CD1c-positive myeloid dendritic cell (primary cell): Measurements from ENCODE around the gene STIM1.
"Not testable (repeated sequence)": the region's sequence is repeated elsewhere in the genome, so short reads cannot be mapped to it uniquely, and the experiment has no call there.

ENCODE experiments used
- DNase-seq: peaks from one replicate; pipeline ENCODE4 v3.0.0-alpha.2; 2016; ENCODE audit errors: extremely low spot score

STIM1 gene

GRCh38 chr11:3885855-3886254 lies 30.4 kb downstream of the STIM1 start:
- DNase-seq: no peak

- no peak for DNase-seq
These were observed 31.5 kb downstream of the STIM1 start for GRCh38 chr11:3886985-3887384.

GRCh38 chr11:3888876-3889275 lies 33.4 kb downstream of the STIM1 start:
- no peak for DNase-seq

- no peak for DNase-seq
These were observed 34.5 kb downstream of the STIM1 start for GRCh38 chr11:3890014-3890413.

GRCh38 chr11:3890806-3891205 lies 35.3 kb downstream of the STIM1 start:
- no peak for DNase-seq

GRCh38 chr11:3891751-3892150 lies 36.3 kb downstream of the STIM1 start:
- no peak for DNase-seq

GRCh38 chr11:3892156-3892555 lies 36.7 kb downstream of the STIM1 start:
- DNase-seq: no peak

GRCh38 chr11:3893311-3893710 lies 37.8 kb downstream of the STIM1 start:
- DNase-seq: no peak

GRCh38 chr11:3894128-3894731 lies 38.8 kb downstream of the STIM1 start:
- DNase-seq: peak; percentile 72

GRCh38 chr11:3896644-3897043 lies 41.2 kb downstream of the STIM1 start:
- DNase-seq: peak; percentile 34

- not testable (repeated sequence) for DNase-seq
These were observed 44.8 kb downstream of the STIM1 start for GRCh38 chr11:3900230-3900629.

- no peak for DNase-seq
These were observed 46.0 kb downstream of the STIM1 start for GRCh38 chr11:3901249-3902025.

GRCh38 chr11:3902441-3902840 lies 47.0 kb downstream of the STIM1 start:
- no peak for DNase-seq

- peak; percentile 17 for DNase-seq
These were observed 47.9 kb downstream of the STIM1 start for GRCh38 chr11:3903207-3903896.

- no peak for DNase-seq
These were observed 48.8 kb downstream of the STIM1 start for GRCh38 chr11:3904228-3904627.

- DNase-seq: peak; percentile 59
These were observed 49.9 kb downstream of the STIM1 start for GRCh38 chr11:3905080-3905953.

- no peak for DNase-seq
These were observed 50.7 kb downstream of the STIM1 start for GRCh38 chr11:3906166-3906565.

GRCh38 chr11:3907590-3907989 lies 52.1 kb downstream of the STIM1 start:
- no peak for DNase-seq

GRCh38 chr11:3909901-3910300 lies 54.4 kb downstream of the STIM1 start:
- no peak for DNase-seq

GRCh38 chr11:3911908-3912505 lies 56.5 kb downstream of the STIM1 start:
- no peak for DNase-seq

- DNase-seq: no peak
These were observed 58.5 kb downstream of the STIM1 start for GRCh38 chr11:3913921-3914320.

GRCh38 chr11:3914805-3915204 lies 59.3 kb downstream of the STIM1 start:
- DNase-seq: peak; percentile 45
